GM12892 (cell line): ENCODE data around the gene FOXN4.

Source experiments
- POLR2A ChIP-seq: IDR thresholded peaks from 2 replicates; pipeline ENCODE4 v1.6.1; 2011; ENCODE audit warnings: low read depth, low read length, control low read depth
- POLR2AphosphoS5 ChIP-seq: IDR thresholded peaks from 2 replicates; pipeline ENCODE4 v1.6.1; 2011; ENCODE audit warnings: low read depth, low read length, control low read depth
- TAF1 ChIP-seq: IDR thresholded peaks from 2 replicates; pipeline ENCODE4 v1.6.1; 2011; ENCODE audit warnings: low read depth, mild to moderate bottlenecking, control low read depth, low read length, borderline replicate concordance

DNA sequence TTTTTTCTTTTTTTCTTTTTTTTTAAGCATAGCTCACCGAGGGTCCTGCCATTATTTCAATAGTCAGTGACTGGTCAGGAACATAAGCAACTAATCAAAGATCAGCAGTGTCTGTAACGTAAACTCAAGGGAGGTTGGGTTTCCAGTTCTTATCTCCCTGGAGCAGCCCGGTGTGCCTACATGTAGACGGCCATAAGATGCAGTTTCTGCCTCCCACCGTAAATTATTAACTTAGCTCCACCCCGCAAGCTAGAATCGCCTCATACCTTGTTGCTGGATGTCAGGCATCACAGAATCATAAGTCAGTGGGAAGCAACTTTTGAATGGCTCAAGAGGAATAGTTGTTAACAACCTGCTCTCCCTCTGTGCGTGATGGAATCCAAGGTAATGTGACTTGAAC, 38.5 kb upstream of the FOXN4 start, which contains the start of gene MYO1H:
- TF ChIP-seq POLR2A = no peak
- no peak for TF ChIP-seq POLR2AphosphoS5
- no peak for TF ChIP-seq TAF1
